Stomach (tissue), 4 donors: ENCODE measurements around the gene POLR3GL.

Experiments used
- CTCF ChIP-seq, 7 experiments: fragments of 450-650 bp in 4 of 7; fragments of 200-600 bp in 3 of 7; sonication (generic) in 3 of 7; IDR thresholded peaks; one replicate each; pipeline ENCODE4 v1.5.1; 2016 to 2019; ENCODE audit warnings: antibody characterized with exemption in 7 of 7, control low read depth in 2 of 7, mild to moderate bottlenecking in 1 of 7
- EP300 ChIP-seq: sonication (generic); formaldehyde crosslinking; IDR thresholded peaks from one replicate; pipeline ENCODE4 v1.6.1; 2017; ENCODE audit warnings: antibody characterized with exemption
- POLR2A ChIP-seq, 4 donors: fragments of 450-650 bp; IDR thresholded peaks; one replicate each; pipeline ENCODE4 v1.6.1; 2016; ENCODE audit warnings: antibody characterized with exemption in 4 of 4, control low read depth in 2 of 4, mild to moderate bottlenecking in 1 of 4, moderate library complexity in 1 of 4
- POLR2AphosphoS5 ChIP-seq, 3 donors: sonication (generic); formaldehyde crosslinking; IDR thresholded peaks; one replicate each; pipeline ENCODE4 v1.6.1; 2016; ENCODE audit warnings: antibody characterized with exemption in 3 of 3

- TF ChIP-seq CTCF (IDR thresholded peaks at IDR 0.05) = no peak
- TF ChIP-seq EP300 = no peak
- no peak for TF ChIP-seq POLR2A (IDR thresholded peaks at IDR 0.05)
- no peak for TF ChIP-seq POLR2AphosphoS5 (IDR thresholded peaks at IDR 0.05)
Measured at GRCh38 chr1:145926686-145927062, 37.8 kb upstream of the POLR3GL start.
